ENCODE data around the gene CNOT3. TPM values are rescaled to one million over a fixed set of nuclear protein-coding genes. Genes with fewer than 3 reads are reported as not detected.

CNOT3 gene
- total and polyA plus RNA-seq, 3 experiments from 2014 or later = 14.8 to 81.7 (median 75.1) TPM

- H3K27me3 ChIP-seq (ENCODE audit: insufficient read depth, low read length, poor library complexity, severe bottlenecking) = no peaks in the 10 kb centered on the region
- Mint-ChIP-seq H3K4me1 (peaks cover 0 to 2% (median 0%) of the 10 kb centered on the region in 3 donors), H3K4me3 (no peak overlapping the region), H3K27me3 (no peaks in the 10 kb centered on the region), H3K36me3 (peaks cover 0 to 95% (median 20%) of the 10 kb centered on the region in 3 donors), H3K27ac (peak overlapping the region in 2 of 8 donors; percentile 63 to 73), H3K9me3 (no peaks in the 10 kb centered on the region)
- no peaks in the 10 kb centered on the region for H3K9me3 ChIP-seq (ENCODE audit: low read length)
- CTCF ChIA-PET = interaction anchor here (1.2 kb wide), 1 partner anchor 12 kb away, joined by 3 read pairs; the partner anchor contains the start of gene LENG1
- POLR2A ChIA-PET = no interaction called here
- no peak overlapping the region for H3K27ac ChIP-seq (ENCODE audit: low read depth, low read length)
- H3K4me1 ChIP-seq (ENCODE audit: insufficient read depth, low read length) = no peaks in the 10 kb centered on the region
- no peak for DNase-seq
- H3K4me3 ChIP-seq (ENCODE audit: low read length) = no peak overlapping the region
- H3K36me3 ChIP-seq (ENCODE audit: insufficient read depth, low read length) = peaks cover 75% of the 10 kb centered on the region
Measured at GRCh38 chr19:54147676-54148075, 10.1 kb downstream of the CNOT3 start.

GRCh38 chr19:54148158-54148557 is 10.6 kb downstream of the CNOT3 start:
- no peaks in the 10 kb centered on the region for H3K9me3 ChIP-seq (ENCODE audit: low read length)
- H3K27me3 ChIP-seq (ENCODE audit: insufficient read depth, low read length, poor library complexity, severe bottlenecking) = no peaks in the 10 kb centered on the region
- Mint-ChIP-seq H3K27ac (no peak overlapping the region), H3K27me3 (no peaks in the 10 kb centered on the region), H3K36me3 (peaks cover 0 to 94% (median 20%) of the 10 kb centered on the region in 3 donors), H3K9me3 (no peaks in the 10 kb centered on the region), H3K4me1 (peaks cover 0 to 2% (median 0%) of the 10 kb centered on the region in 3 donors), H3K4me3 (no peak overlapping the region)
- CTCF ChIA-PET = interaction anchor here (1.2 kb wide), 1 partner anchor 11 kb away, joined by 3 read pairs; the partner anchor contains the start of gene LENG1
- no peak overlapping the region for H3K27ac ChIP-seq (ENCODE audit: low read depth, low read length)
- POLR2A ChIA-PET = no interaction called here
- H3K4me1 ChIP-seq (ENCODE audit: insufficient read depth, low read length) = peaks cover under 1% of the 10 kb centered on the region
- peaks cover 75% of the 10 kb centered on the region for H3K36me3 ChIP-seq (ENCODE audit: insufficient read depth, low read length)
- no peak overlapping the region for H3K4me3 ChIP-seq (ENCODE audit: low read length)
- no peak for DNase-seq

- POLR2A ChIA-PET = interaction anchor here (1.8 kb wide), 1 partner anchor 12 kb away, joined by 5 read pairs; the partner anchor contains the start of gene CNOT3
Measured at GRCh38 chr19:54149021-54149812, 11.7 kb downstream of the CNOT3 start.

GRCh38 chr19:54151362-54152035 is 13.9 kb downstream of the CNOT3 start:
- Histone ChIP-seq H3K9me3 (ENCODE audit: low read length) (no peaks in the 10 kb centered on the region), H3K4me3 (ENCODE audit: low read length) (no peak overlapping the region), H3K27me3 (ENCODE audit: insufficient read depth, low read length, poor library complexity, severe bottlenecking) (no peaks in the 10 kb centered on the region), H3K36me3 (ENCODE audit: insufficient read depth, low read length) (peaks cover 70% of the 10 kb centered on the region), H3K27ac (ENCODE audit: low read depth, low read length) (no peak overlapping the region), H3K4me1 (ENCODE audit: insufficient read depth, low read length) (peaks cover 32% of the 10 kb centered on the region)
- peak overlapping the region in 3 of 8 donors; percentile 7 to 61 (median 9) for H3K27ac Mint-ChIP-seq
- no peak overlapping the region for H3K4me3 Mint-ChIP-seq
- H3K4me1 Mint-ChIP-seq = peaks cover 19 to 22% (median 20%) of the 10 kb centered on the region in 3 donors
- H3K9me3 Mint-ChIP-seq = no peaks in the 10 kb centered on the region
- H3K27me3 Mint-ChIP-seq = no peaks in the 10 kb centered on the region
- no peak for DNase-seq
- POLR2A ChIA-PET = interaction anchor here (1.3 kb wide), 1 partner anchor 14 kb away, joined by 3 read pairs; the partner anchor contains the start of gene CNOT3
- CTCF ChIA-PET = no interaction called here
- peaks cover 9 to 91% (median 24%) of the 10 kb centered on the region in 3 donors for H3K36me3 Mint-ChIP-seq

More at GRCh38 chr19:54149021-54149812, 11.7 kb downstream of the CNOT3 start:
- H3K36me3 Mint-ChIP-seq = peaks cover 1 to 94% (median 17%) of the 10 kb centered on the region in 3 donors
- H3K4me3 Mint-ChIP-seq = no peak overlapping the region
- no peaks in the 10 kb centered on the region for H3K27me3 Mint-ChIP-seq
- no peaks in the 10 kb centered on the region for H3K9me3 ChIP-seq (ENCODE audit: low read length)
- no peak for DNase-seq
- H3K27me3 ChIP-seq (ENCODE audit: insufficient read depth, low read length, poor library complexity, severe bottlenecking) = no peaks in the 10 kb centered on the region
- H3K4me3 ChIP-seq (ENCODE audit: low read length) = no peak overlapping the region
- no peak overlapping the region for H3K27ac ChIP-seq (ENCODE audit: low read depth, low read length)
- H3K27ac Mint-ChIP-seq = peak overlapping the region in 3 of 8 donors; percentile 47 to 74 (median 71)
- peaks cover 2 to 6% (median 6%) of the 10 kb centered on the region in 3 donors for H3K4me1 Mint-ChIP-seq
- H3K9me3 Mint-ChIP-seq = no peaks in the 10 kb centered on the region
- H3K36me3 ChIP-seq (ENCODE audit: insufficient read depth, low read length) = peaks cover 75% of the 10 kb centered on the region
- CTCF ChIA-PET = interaction anchor here (1.2 kb wide), 1 partner anchor 10 kb away, joined by 3 read pairs; the partner anchor contains the start of gene LENG1
- peaks cover 10% of the 10 kb centered on the region for H3K4me1 ChIP-seq (ENCODE audit: insufficient read depth, low read length)

- Histone ChIP-seq H3K27me3 (ENCODE audit: insufficient read depth, low read length, poor library complexity, severe bottlenecking) (no peaks in the 10 kb centered on the region), H3K9me3 (ENCODE audit: low read length) (no peaks in the 10 kb centered on the region), H3K4me3 (ENCODE audit: low read length) (no peak overlapping the region), H3K27ac (ENCODE audit: low read depth, low read length) (no peak overlapping the region), H3K4me1 (ENCODE audit: insufficient read depth, low read length) (peaks cover 36% of the 10 kb centered on the region), H3K36me3 (ENCODE audit: insufficient read depth, low read length) (peaks cover 70% of the 10 kb centered on the region)
- no peaks in the 10 kb centered on the region for H3K27me3 Mint-ChIP-seq
- H3K4me1 Mint-ChIP-seq = peaks cover 24 to 29% (median 25%) of the 10 kb centered on the region in 3 donors
- CTCF ChIA-PET = no interaction called here
- H3K9me3 Mint-ChIP-seq = no peaks in the 10 kb centered on the region
- no peak overlapping the region for H3K4me3 Mint-ChIP-seq
- H3K36me3 Mint-ChIP-seq = peaks cover 9 to 91% (median 24%) of the 10 kb centered on the region in 3 donors
- H3K27ac Mint-ChIP-seq = no peak overlapping the region
- no peak for DNase-seq
- POLR2A ChIA-PET = interaction anchor here (0.7 kb wide), 1 partner anchor 8 kb away, joined by 3 read pairs; no protein-coding TSS in a partner anchor
Measured at GRCh38 chr19:54152267-54152666, 14.7 kb downstream of the CNOT3 start.

- Histone ChIP-seq H3K9me3 (ENCODE audit: low read length) (no peaks in the 10 kb centered on the region), H3K4me1 (ENCODE audit: insufficient read depth, low read length) (peaks cover 41% of the 10 kb centered on the region), H3K4me3 (ENCODE audit: low read length) (no peak overlapping the region), H3K27me3 (ENCODE audit: insufficient read depth, low read length, poor library complexity, severe bottlenecking) (no peaks in the 10 kb centered on the region), H3K27ac (ENCODE audit: low read depth, low read length) (no peak overlapping the region), H3K36me3 (ENCODE audit: insufficient read depth, low read length) (peaks cover 66% of the 10 kb centered on the region)
- peaks cover 9 to 91% (median 24%) of the 10 kb centered on the region in 3 donors for H3K36me3 Mint-ChIP-seq
- peaks cover 25 to 30% (median 25%) of the 10 kb centered on the region in 3 donors for H3K4me1 Mint-ChIP-seq
- ChIA-PET CTCF (no interaction called here), POLR2A (no interaction called here)
- no peaks in the 10 kb centered on the region for H3K9me3 Mint-ChIP-seq
- DNase-seq = no peak
- peak overlapping the region in 2 of 8 donors; percentile 25 to 81 for H3K27ac Mint-ChIP-seq
- no peaks in the 10 kb centered on the region for H3K27me3 Mint-ChIP-seq
- no peak overlapping the region for H3K4me3 Mint-ChIP-seq
Measured at GRCh38 chr19:54152878-54153524, 15.4 kb downstream of the CNOT3 start.

GRCh38 chr19:54153731-54154326 is 16.3 kb downstream of the CNOT3 start:
- peak overlapping the region in 1 of 7 donors; percentile 41 for H3K4me3 Mint-ChIP-seq
- peak overlapping the region in 4 of 8 donors; percentile 43 to 86 (median 72) for H3K27ac Mint-ChIP-seq
- Histone ChIP-seq H3K27me3 (ENCODE audit: insufficient read depth, low read length, poor library complexity, severe bottlenecking) (no peaks in the 10 kb centered on the region), H3K27ac (ENCODE audit: low read depth, low read length) (no peak overlapping the region), H3K9me3 (ENCODE audit: low read length) (no peaks in the 10 kb centered on the region), H3K4me1 (ENCODE audit: insufficient read depth, low read length) (peaks cover 49% of the 10 kb centered on the region), H3K36me3 (ENCODE audit: insufficient read depth, low read length) (peaks cover 66% of the 10 kb centered on the region), H3K4me3 (ENCODE audit: low read length) (no peak overlapping the region)
- H3K36me3 Mint-ChIP-seq = peaks cover 9 to 93% (median 22%) of the 10 kb centered on the region in 3 donors
- H3K27me3 Mint-ChIP-seq = no peaks in the 10 kb centered on the region
- no peak for DNase-seq
- ChIA-PET CTCF (no interaction called here), POLR2A (interaction anchor here (1.3 kb wide), 1 partner anchor 17 kb away, joined by 3 read pairs; the partner anchor contains the start of gene CNOT3)
- no peaks in the 10 kb centered on the region for H3K9me3 Mint-ChIP-seq
- H3K4me1 Mint-ChIP-seq = peaks cover 33 to 38% (median 33%) of the 10 kb centered on the region in 3 donors
